ENCODE data around the gene LSM4.
A peak's percentile ranks its signal among the peaks of the same experiment; 100 is the strongest.

Gene LSM4

DNA sequence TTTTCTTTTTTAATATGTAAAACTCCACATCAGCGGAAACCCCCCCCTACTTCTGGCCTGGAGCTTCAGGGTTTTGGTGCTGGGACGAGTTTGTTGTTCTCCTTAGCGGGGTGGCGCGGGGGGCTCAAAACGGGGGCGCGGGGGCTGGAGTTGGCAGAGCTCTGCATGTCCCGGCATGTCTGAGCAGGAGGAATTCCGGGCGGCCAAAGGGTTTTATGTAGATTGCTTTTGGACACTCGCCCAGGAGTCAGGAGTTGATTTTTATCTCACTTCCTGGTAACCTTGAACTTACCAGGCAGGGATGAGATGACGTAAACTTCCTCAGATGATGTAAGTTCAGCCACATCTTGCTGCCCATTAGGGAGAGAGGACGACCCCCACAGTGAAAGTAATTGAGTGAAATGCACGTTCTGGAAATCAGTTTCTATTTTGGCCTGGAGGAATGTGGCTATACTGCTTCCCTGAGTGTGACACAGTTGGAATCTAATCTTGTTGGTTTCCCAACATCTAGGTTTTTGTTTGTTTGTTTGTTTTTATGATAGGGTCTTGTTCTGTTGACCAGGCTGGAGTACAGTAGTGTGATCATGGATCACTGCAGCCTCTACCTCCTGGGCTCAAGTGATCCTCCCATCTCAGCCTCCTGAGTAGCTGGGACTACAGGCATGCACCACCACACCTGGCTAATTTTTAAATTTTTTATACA lies 42.1 kb upstream of the LSM4 start (continued):
- TF ChIP-seq ZNF561 (tag by site-specific recombination; IDR thresholded peaks at IDR 0.05; ENCODE audit: borderline replicate concordance) (peak; percentile 58), SP3 (tag by site-specific recombination; IDR thresholded peaks at IDR 0.05) (peak; percentile 56; the same call in 1 of the 2 replicates), ZNF585B (tag by site-specific recombination; IDR thresholded peaks at IDR 0.05) (no peak), ZNF426 (tag by site-specific recombination; IDR thresholded peaks at IDR 0.05) (no peak), ZNF214 (tag by site-specific recombination; IDR thresholded peaks at IDR 0.05; ENCODE audit: borderline replicate concordance) (no peak), ZNF19 (tag by site-specific recombination; IDR thresholded peaks at IDR 0.05; ENCODE audit: low read depth) (no peak), ZNF610 (tag by site-specific recombination; IDR thresholded peaks at IDR 0.05; ENCODE audit: borderline replicate concordance) (0 out of 2 replicates have a peak, but pooled peaks have one; percentile 77), ZNF202 (tag by site-specific recombination; IDR thresholded peaks at IDR 0.05; ENCODE audit: borderline replicate concordance) (no peak), ZBTB20 (tag by site-specific recombination; IDR thresholded peaks at IDR 0.05) (0 out of 2 replicates have a peak, but pooled peaks have one; percentile 45), KLF9 (tag by site-specific recombination; IDR thresholded peaks at IDR 0.05; ENCODE audit: low read depth) (no peak; the same call in 1 of the 2 replicates), ZNF2 (tag by site-specific recombination; IDR thresholded peaks at IDR 0.05) (0 out of 2 replicates have a peak, but pooled peaks have one; percentile 42), ZNF658 (tag by site-specific recombination; IDR thresholded peaks at IDR 0.05) (no peak), ZNF529 (tag by site-specific recombination; IDR thresholded peaks at IDR 0.05; ENCODE audit: insufficient replicate concordance) (no peak), ZNF433 (tag by site-specific recombination; IDR thresholded peaks at IDR 0.05; ENCODE audit: low read depth) (no peak), ZNF596 (tag by site-specific recombination; IDR thresholded peaks at IDR 0.05) (peak; percentile 24; the same call in 1 of the 2 replicates), ZNF239 (tag by site-specific recombination; IDR thresholded peaks at IDR 0.05) (no peak), ZFHX2 (tag by site-specific recombination; conservative IDR thresholded peaks at IDR 0.05) (no peak), ZNF211 (tag by site-specific recombination; IDR thresholded peaks at IDR 0.05; ENCODE audit: low read depth) (no peak), ZBTB21 (tag by site-specific recombination; IDR thresholded peaks at IDR 0.05) (peak; percentile 99), ZNF777 (tag by site-specific recombination; IDR thresholded peaks at IDR 0.05; ENCODE audit: borderline replicate concordance) (no peak), MEIS1 (CRISPR knock-in tag; IDR thresholded peaks at IDR 0.05; ENCODE audit: borderline replicate concordance) (no peak), KLF7 (tag by site-specific recombination; IDR thresholded peaks at IDR 0.05; ENCODE audit: borderline replicate concordance) (no peak; the same call in 1 of the 2 replicates), ZNF707 (tag by site-specific recombination; IDR thresholded peaks at IDR 0.05) (no peak)
- TF ChIP-seq, protein P1, sequence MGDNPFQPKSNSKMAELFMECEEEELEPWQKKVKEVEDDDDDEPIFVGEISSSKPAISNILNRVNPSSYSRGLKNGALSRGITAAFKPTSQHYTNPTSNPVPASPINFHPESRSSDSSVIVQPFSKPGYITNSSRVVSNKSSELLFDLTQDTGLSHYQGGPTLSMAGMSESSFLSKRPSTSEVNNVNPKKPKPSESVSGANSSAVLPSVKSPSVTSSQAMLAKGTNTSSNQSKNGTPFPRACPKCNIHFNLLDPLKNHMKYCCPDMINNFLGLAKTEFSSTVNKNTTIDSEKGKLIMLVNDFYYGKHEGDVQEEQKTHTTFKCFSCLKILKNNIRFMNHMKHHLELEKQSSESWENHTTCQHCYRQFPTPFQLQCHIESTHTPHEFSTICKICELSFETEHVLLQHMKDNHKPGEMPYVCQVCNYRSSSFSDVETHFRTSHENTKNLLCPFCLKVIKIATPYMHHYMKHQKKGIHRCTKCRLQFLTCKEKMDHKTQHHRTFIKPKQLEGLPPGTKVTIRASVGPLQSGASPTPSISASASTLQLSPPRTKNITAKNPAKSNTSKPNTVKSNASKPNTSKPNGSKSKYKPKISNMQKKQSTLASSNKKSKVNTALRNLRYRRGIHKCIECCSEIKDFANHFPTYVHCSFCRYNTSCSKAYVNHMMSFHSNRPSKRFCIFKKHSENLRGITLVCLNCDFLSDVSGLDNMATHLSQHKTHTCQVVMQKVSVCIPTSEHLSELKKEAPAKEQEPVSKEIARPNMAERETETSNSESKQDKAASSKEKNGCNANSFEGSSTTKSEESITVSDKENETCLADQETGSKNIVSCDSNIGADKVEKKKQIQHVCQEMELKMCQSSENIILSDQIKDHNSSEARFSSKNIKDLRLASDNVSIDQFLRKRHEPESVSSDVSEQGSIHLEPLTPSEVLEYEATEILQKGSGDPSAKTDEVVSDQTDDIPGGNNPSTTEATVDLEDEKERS (tag by site-specific recombination; IDR thresholded peaks at IDR 0.05) = peak; percentile 91
- TF ChIP-seq, protein P2, sequence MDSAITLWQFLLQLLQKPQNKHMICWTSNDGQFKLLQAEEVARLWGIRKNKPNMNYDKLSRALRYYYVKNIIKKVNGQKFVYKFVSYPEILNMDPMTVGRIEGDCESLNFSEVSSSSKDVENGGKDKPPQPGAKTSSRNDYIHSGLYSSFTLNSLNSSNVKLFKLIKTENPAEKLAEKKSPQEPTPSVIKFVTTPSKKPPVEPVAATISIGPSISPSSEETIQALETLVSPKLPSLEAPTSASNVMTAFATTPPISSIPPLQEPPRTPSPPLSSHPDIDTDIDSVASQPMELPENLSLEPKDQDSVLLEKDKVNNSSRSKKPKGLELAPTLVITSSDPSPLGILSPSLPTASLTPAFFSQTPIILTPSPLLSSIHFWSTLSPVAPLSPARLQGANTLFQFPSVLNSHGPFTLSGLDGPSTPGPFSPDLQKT (IDR thresholded peaks at IDR 0.05; ENCODE audit: borderline replicate concordance, low read depth, low read length) = no peak
- TF ChIP-seq, protein P3, sequence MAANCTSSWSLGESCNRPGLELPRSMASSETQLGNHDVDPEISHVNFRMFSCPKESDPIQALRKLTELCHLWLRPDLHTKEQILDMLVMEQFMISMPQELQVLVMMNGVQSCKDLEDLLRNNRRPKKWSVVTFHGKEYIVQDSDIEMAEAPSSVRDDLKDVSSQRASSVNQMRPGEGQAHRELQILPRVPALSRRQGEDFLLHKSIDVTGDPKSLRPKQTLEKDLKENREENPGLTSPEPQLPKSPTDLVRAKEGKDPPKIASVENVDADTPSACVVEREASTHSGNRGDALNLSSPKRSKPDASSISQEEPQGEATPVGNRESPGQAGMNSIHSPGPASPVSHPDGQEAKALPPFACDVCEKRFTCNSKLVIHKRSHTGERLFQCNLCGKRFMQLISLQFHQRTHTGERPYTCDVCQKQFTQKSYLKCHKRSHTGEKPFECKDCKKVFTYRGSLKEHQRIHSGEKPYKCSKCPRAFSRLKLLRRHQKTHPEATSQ (tag by site-specific recombination; IDR thresholded peaks at IDR 0.05) = no peak
- TF ChIP-seq, protein P4, sequence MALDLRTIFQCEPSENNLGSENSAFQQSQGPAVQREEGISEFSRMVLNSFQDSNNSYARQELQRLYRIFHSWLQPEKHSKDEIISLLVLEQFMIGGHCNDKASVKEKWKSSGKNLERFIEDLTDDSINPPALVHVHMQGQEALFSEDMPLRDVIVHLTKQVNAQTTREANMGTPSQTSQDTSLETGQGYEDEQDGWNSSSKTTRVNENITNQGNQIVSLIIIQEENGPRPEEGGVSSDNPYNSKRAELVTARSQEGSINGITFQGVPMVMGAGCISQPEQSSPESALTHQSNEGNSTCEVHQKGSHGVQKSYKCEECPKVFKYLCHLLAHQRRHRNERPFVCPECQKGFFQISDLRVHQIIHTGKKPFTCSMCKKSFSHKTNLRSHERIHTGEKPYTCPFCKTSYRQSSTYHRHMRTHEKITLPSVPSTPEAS (tag by site-specific recombination; IDR thresholded peaks at IDR 0.05) = peak; percentile 70
- TF ChIP-seq, protein P5, sequence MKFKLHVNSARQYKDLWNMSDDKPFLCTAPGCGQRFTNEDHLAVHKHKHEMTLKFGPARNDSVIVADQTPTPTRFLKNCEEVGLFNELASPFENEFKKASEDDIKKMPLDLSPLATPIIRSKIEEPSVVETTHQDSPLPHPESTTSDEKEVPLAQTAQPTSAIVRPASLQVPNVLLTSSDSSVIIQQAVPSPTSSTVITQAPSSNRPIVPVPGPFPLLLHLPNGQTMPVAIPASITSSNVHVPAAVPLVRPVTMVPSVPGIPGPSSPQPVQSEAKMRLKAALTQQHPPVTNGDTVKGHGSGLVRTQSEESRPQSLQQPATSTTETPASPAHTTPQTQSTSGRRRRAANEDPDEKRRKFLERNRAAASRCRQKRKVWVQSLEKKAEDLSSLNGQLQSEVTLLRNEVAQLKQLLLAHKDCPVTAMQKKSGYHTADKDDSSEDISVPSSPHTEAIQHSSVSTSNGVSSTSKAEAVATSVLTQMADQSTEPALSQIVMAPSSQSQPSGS (tag by site-specific recombination; IDR thresholded peaks at IDR 0.05; ENCODE audit: low read depth) = peak; percentile 99
- TF ChIP-seq, protein P6, sequence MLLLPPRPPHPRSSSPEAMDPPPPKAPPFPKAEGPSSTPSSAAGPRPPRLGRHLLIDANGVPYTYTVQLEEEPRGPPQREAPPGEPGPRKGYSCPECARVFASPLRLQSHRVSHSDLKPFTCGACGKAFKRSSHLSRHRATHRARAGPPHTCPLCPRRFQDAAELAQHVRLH (tag by site-specific recombination; IDR thresholded peaks at IDR 0.05) = peak; percentile 91
- TF ChIP-seq, protein P7, sequence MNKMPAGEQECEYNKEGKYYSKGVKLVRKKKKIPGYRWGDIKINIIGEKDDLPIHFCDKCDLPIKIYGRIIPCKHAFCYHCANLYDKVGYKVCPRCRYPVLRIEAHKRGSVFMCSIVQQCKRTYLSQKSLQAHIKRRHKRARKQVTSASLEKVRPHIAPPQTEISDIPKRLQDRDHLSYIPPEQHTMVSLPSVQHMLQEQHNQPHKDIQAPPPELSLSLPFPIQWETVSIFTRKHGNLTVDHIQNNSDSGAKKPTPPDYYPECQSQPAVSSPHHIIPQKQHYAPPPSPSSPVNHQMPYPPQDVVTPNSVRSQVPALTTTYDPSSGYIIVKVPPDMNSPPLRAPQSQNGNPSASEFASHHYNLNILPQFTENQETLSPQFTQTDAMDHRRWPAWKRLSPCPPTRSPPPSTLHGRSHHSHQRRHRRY (tag by site-specific recombination; IDR thresholded peaks at IDR 0.05) = no peak
